IMR-90 (cell line): ENCODE measurements around the gene ABR.

Experiments used
- BHLHE40 ChIP-seq: fragments of 150-350 bp; IDR thresholded peaks from 2 replicates; pipeline ENCODE4 v1.6.1; 2016; ENCODE audit warnings: mild to moderate bottlenecking, low read depth, low read length
- CEBPB ChIP-seq: IDR thresholded peaks from 2 replicates; pipeline ENCODE4 v1.6.1; 2012; ENCODE audit warnings: low read depth, low read length, improper control_type of control experiment
- CHD1 ChIP-seq: IDR thresholded peaks from 2 replicates; pipeline ENCODE4 v1.6.1; 2012; ENCODE audit warnings: low read depth, low read length, improper control_type of control experiment
- CTCF ChIP-seq: conservative IDR thresholded peaks from 2 replicates; pipeline ENCODE4 v1.5.1; 2012; ENCODE audit warnings: mild to moderate bottlenecking, low read depth, low read length, improper control_type of control experiment
- ELK1 ChIP-seq: fragments of 150-350 bp; IDR thresholded peaks from 2 replicates; pipeline ENCODE4 v1.6.1; 2016; ENCODE audit warnings: low read depth, mild to moderate bottlenecking, low read length, moderate library complexity, borderline replicate concordance
- FOS ChIP-seq: fragments of 150-350 bp; IDR thresholded peaks from 2 replicates; pipeline ENCODE4 v1.6.1; 2016; ENCODE audit warnings: low read depth, low read length
- MAZ ChIP-seq: IDR thresholded peaks from 2 replicates; pipeline ENCODE4 v1.6.1; 2012; ENCODE audit warnings: low read depth, mild to moderate bottlenecking, low read length, improper control_type of control experiment, moderate library complexity, borderline replicate concordance
- POLR2A ChIP-seq: IDR thresholded peaks from 2 replicates; pipeline ENCODE4 v1.6.1; 2012; ENCODE audit warnings: mild to moderate bottlenecking, low read depth, low read length
- RAD21 ChIP-seq: IDR thresholded peaks from 2 replicates; pipeline ENCODE4 v1.6.1; 2012; ENCODE audit warnings: low read length, improper control_type of control experiment
- USF2 ChIP-seq: fragments of 150-350 bp; IDR thresholded peaks from 2 replicates; pipeline ENCODE4 v1.6.1; 2017; ENCODE audit warnings: mild to moderate bottlenecking, antibody characterized with exemption, low read length, low read depth

- TF ChIP-seq CTCF (no peak), MAZ (no peak), BHLHE40 (no peak), POLR2A (no peak), FOS (no peak), USF2 (no peak), CHD1 (no peak), ELK1 (no peak), RAD21 (no peak), CEBPB (no peak)
Measured at GRCh38 chr17:964876-965275, 214.9 kb downstream of the ABR start.
